Measurements from ENCODE around the gene SEC16B.

- TF ChIP-seq CTCF (IDR thresholded peaks at IDR 0.05; ENCODE audit: low read depth, low read length, poor library complexity, severe bottlenecking) (no peak), EZH2phosphoT487 (IDR thresholded peaks at IDR 0.05; ENCODE audit: borderline replicate concordance, low read length) (no peak)
Observed at GRCh38 chr1:177984136-177984525, 14.3 kb upstream of the SEC16B start.

All from DOHH2 (cell line).